Measurements from ENCODE around the gene CFAP65.

The CFAP65 gene

GRCh38 chr2:218984239-218985020 is 56.9 kb downstream of the CFAP65 start:
- Histone ChIP-seq H3K36me3 (ENCODE audit: control insufficient read depth in 2 of 2, insufficient read depth in 2 of 2, low read length in 2 of 2) (no peaks in the 10 kb centered on the region), H3K27me3 (ENCODE audit: control insufficient read depth in 2 of 2, insufficient read depth in 2 of 2, low read length in 2 of 2) (peaks cover 70 to 74% of the 10 kb centered on the region in 2 donors), H3K27ac (ENCODE audit: low read depth in 2 of 2, low read length in 2 of 2) (no peak overlapping the region), H3K9me3 (ENCODE audit: control insufficient read depth in 2 of 2, low read length in 2 of 2) (no peaks in the 10 kb centered on the region), H3K9ac (ENCODE audit: low read depth in 1 of 2, low read length in 2 of 2) (no peak overlapping the region), H3K4me1 (ENCODE audit: control insufficient read depth in 2 of 2, insufficient read depth in 2 of 2, low read length in 2 of 2) (peaks cover 25% of the 10 kb centered on the region in 2 donors), H3K4me3 (ENCODE audit: low read length in 2 of 2) (peak overlapping the region in 1 of 2 donors; percentile 14)

- Histone ChIP-seq H3K4me3 (ENCODE audit: low read length in 2 of 2) (no peak overlapping the region), H3K36me3 (ENCODE audit: control insufficient read depth in 2 of 2, insufficient read depth in 2 of 2, low read length in 2 of 2) (no peaks in the 10 kb centered on the region), H3K9ac (ENCODE audit: low read depth in 1 of 2, low read length in 2 of 2) (no peak overlapping the region), H3K9me3 (ENCODE audit: control insufficient read depth in 2 of 2, low read length in 2 of 2) (no peaks in the 10 kb centered on the region), H3K27me3 (ENCODE audit: control insufficient read depth in 2 of 2, insufficient read depth in 2 of 2, low read length in 2 of 2) (peaks cover 64 to 68% of the 10 kb centered on the region in 2 donors), H3K4me1 (ENCODE audit: control insufficient read depth in 2 of 2, insufficient read depth in 2 of 2, low read length in 2 of 2) (peaks cover 25% of the 10 kb centered on the region in 2 donors), H3K27ac (ENCODE audit: low read depth in 2 of 2, low read length in 2 of 2) (no peak overlapping the region)
Measured at GRCh38 chr2:218983934-218984238, 57.4 kb downstream of the CFAP65 start.

- Histone ChIP-seq H3K27ac (ENCODE audit: low read depth in 2 of 2, low read length in 2 of 2) (no peak overlapping the region), H3K4me1 (ENCODE audit: control insufficient read depth in 2 of 2, insufficient read depth in 2 of 2, low read length in 2 of 2) (peaks cover 25% of the 10 kb centered on the region in 2 donors), H3K27me3 (ENCODE audit: control insufficient read depth in 2 of 2, insufficient read depth in 2 of 2, low read length in 2 of 2) (peaks cover 59 to 64% of the 10 kb centered on the region in 2 donors), H3K9ac (ENCODE audit: low read depth in 1 of 2, low read length in 2 of 2) (no peak overlapping the region), H3K9me3 (ENCODE audit: control insufficient read depth in 2 of 2, low read length in 2 of 2) (no peaks in the 10 kb centered on the region), H3K4me3 (ENCODE audit: low read length in 2 of 2) (no peak overlapping the region), H3K36me3 (ENCODE audit: control insufficient read depth in 2 of 2, insufficient read depth in 2 of 2, low read length in 2 of 2) (no peaks in the 10 kb centered on the region)
Measured at GRCh38 chr2:218983263-218983933, 57.9 kb downstream of the CFAP65 start.

- no peak overlapping the region for H3K27ac ChIP-seq (ENCODE audit: low read depth in 2 of 2, low read length in 2 of 2)
- peaks cover 54 to 61% of the 10 kb centered on the region in 2 donors for H3K27me3 ChIP-seq (ENCODE audit: control insufficient read depth in 2 of 2, insufficient read depth in 2 of 2, low read length in 2 of 2)
- no peak overlapping the region for H3K4me3 ChIP-seq (ENCODE audit: low read length in 2 of 2)
- no peaks in the 10 kb centered on the region for H3K9me3 ChIP-seq (ENCODE audit: control insufficient read depth in 2 of 2, low read length in 2 of 2)
- no peak overlapping the region for H3K9ac ChIP-seq (ENCODE audit: low read depth in 1 of 2, low read length in 2 of 2)
- no peaks in the 10 kb centered on the region for H3K36me3 ChIP-seq (ENCODE audit: control insufficient read depth in 2 of 2, insufficient read depth in 2 of 2, low read length in 2 of 2)
- H3K4me1 ChIP-seq (ENCODE audit: control insufficient read depth in 2 of 2, insufficient read depth in 2 of 2, low read length in 2 of 2): peaks cover 25% of the 10 kb centered on the region in 2 donors
Measured at GRCh38 chr2:218982586-218983262, 58.6 kb downstream of the CFAP65 start.

GRCh38 chr2:218981881-218982585 is 59.3 kb downstream of the CFAP65 start:
- Histone ChIP-seq H3K9me3 (ENCODE audit: control insufficient read depth in 2 of 2, low read length in 2 of 2) (no peaks in the 10 kb centered on the region), H3K27ac (ENCODE audit: low read depth in 2 of 2, low read length in 2 of 2) (no peak overlapping the region), H3K4me1 (ENCODE audit: control insufficient read depth in 2 of 2, insufficient read depth in 2 of 2, low read length in 2 of 2) (peaks cover 25% of the 10 kb centered on the region in 2 donors), H3K4me3 (ENCODE audit: low read length in 2 of 2) (peak overlapping the region in 1 of 2 donors; percentile 52), H3K9ac (ENCODE audit: low read depth in 1 of 2, low read length in 2 of 2) (no peak overlapping the region), H3K27me3 (ENCODE audit: control insufficient read depth in 2 of 2, insufficient read depth in 2 of 2, low read length in 2 of 2) (peaks cover 47 to 60% of the 10 kb centered on the region in 2 donors), H3K36me3 (ENCODE audit: control insufficient read depth in 2 of 2, insufficient read depth in 2 of 2, low read length in 2 of 2) (no peaks in the 10 kb centered on the region)

GRCh38 chr2:218981390-218981880 is 59.9 kb downstream of the CFAP65 start:
- Histone ChIP-seq H3K27ac (ENCODE audit: low read depth in 2 of 2, low read length in 2 of 2) (no peak overlapping the region), H3K27me3 (ENCODE audit: control insufficient read depth in 2 of 2, insufficient read depth in 2 of 2, low read length in 2 of 2) (peaks cover 42 to 54% of the 10 kb centered on the region in 2 donors), H3K9ac (ENCODE audit: low read depth in 1 of 2, low read length in 2 of 2) (no peak overlapping the region), H3K4me1 (ENCODE audit: control insufficient read depth in 2 of 2, insufficient read depth in 2 of 2, low read length in 2 of 2) (peaks cover 25% of the 10 kb centered on the region in 2 donors), H3K36me3 (ENCODE audit: control insufficient read depth in 2 of 2, insufficient read depth in 2 of 2, low read length in 2 of 2) (no peaks in the 10 kb centered on the region), H3K4me3 (ENCODE audit: low read length in 2 of 2) (peak overlapping the region in 1 of 2 donors; percentile 48), H3K9me3 (ENCODE audit: control insufficient read depth in 2 of 2, low read length in 2 of 2) (no peaks in the 10 kb centered on the region)

GRCh38 chr2:218980735-218981389 is 60.5 kb downstream of the CFAP65 start:
- Histone ChIP-seq H3K36me3 (ENCODE audit: control insufficient read depth in 2 of 2, insufficient read depth in 2 of 2, low read length in 2 of 2) (no peaks in the 10 kb centered on the region), H3K4me1 (ENCODE audit: control insufficient read depth in 2 of 2, insufficient read depth in 2 of 2, low read length in 2 of 2) (peaks cover 25 to 30% of the 10 kb centered on the region in 2 donors), H3K9ac (ENCODE audit: low read depth in 1 of 2, low read length in 2 of 2) (no peak overlapping the region), H3K27me3 (ENCODE audit: control insufficient read depth in 2 of 2, insufficient read depth in 2 of 2, low read length in 2 of 2) (peaks cover 38 to 48% of the 10 kb centered on the region in 2 donors), H3K9me3 (ENCODE audit: control insufficient read depth in 2 of 2, low read length in 2 of 2) (no peaks in the 10 kb centered on the region), H3K4me3 (ENCODE audit: low read length in 2 of 2) (peak overlapping the region in 1 of 2 donors; percentile 48), H3K27ac (ENCODE audit: low read depth in 2 of 2, low read length in 2 of 2) (no peak overlapping the region)

GRCh38 chr2:218979846-218980734 is 61.2 kb downstream of the CFAP65 start:
- H3K4me1 ChIP-seq (ENCODE audit: control insufficient read depth in 2 of 2, insufficient read depth in 2 of 2, low read length in 2 of 2): peaks cover 25 to 33% of the 10 kb centered on the region in 2 donors
- H3K9ac ChIP-seq (ENCODE audit: low read depth in 1 of 2, low read length in 2 of 2): no peak overlapping the region
- H3K27me3 ChIP-seq (ENCODE audit: control insufficient read depth in 2 of 2, insufficient read depth in 2 of 2, low read length in 2 of 2): peaks cover 40 to 44% of the 10 kb centered on the region in 2 donors
- H3K27ac ChIP-seq (ENCODE audit: low read depth in 2 of 2, low read length in 2 of 2): no peak overlapping the region
- H3K36me3 ChIP-seq (ENCODE audit: control insufficient read depth in 2 of 2, insufficient read depth in 2 of 2, low read length in 2 of 2): no peaks in the 10 kb centered on the region
- H3K9me3 ChIP-seq (ENCODE audit: control insufficient read depth in 2 of 2, low read length in 2 of 2): no peaks in the 10 kb centered on the region
- peak overlapping the region; percentile 41 to 46 for H3K4me3 ChIP-seq (ENCODE audit: low read length in 2 of 2)

Data from mucosa of rectum (tissue), 2 donors.